Iris pigment epithelial cell (primary cell): Measurements from ENCODE around the gene YDJC.
A peak's percentile ranks its signal among the peaks of the same experiment; 100 is the strongest.
"Not testable (repeated sequence)": the region's sequence is repeated elsewhere in the genome, so short reads cannot be mapped to it uniquely, and the experiment has no call there.

Source experiments
- DNase-seq: peaks from one replicate; pipeline ENCODE4 v3.0.0-alpha.2; 2011; ENCODE audit warnings: low read depth

Gene YDJC

GRCh38 chr22:21632237-21632895, 2.5 kb upstream of the YDJC start, which contains the start of gene CCDC116:
Gene CCDC116, plus strand, starts transcription at chr22:21632760. Its CDS starts 422 bp downstream, at chr22:21633182.
- DNase-seq = no peak

- no peak for DNase-seq
Measured at GRCh38 chr22:21631025-21631424, 1.2 kb upstream of the YDJC start.

- no peak for DNase-seq
Measured at GRCh38 chr22:21628386-21629254, 1.2 kb downstream of the YDJC start.

GRCh38 chr22:21626735-21627469, 2.9 kb downstream of the YDJC start:
- DNase-seq = no peak

GRCh38 chr22:21626073-21626734, 3.6 kb downstream of the YDJC start:
- no peak for DNase-seq

- DNase-seq = no peak
Measured at GRCh38 chr22:21624880-21625791, 4.7 kb downstream of the YDJC start.

GRCh38 chr22:21624120-21624879, 5.5 kb downstream of the YDJC start:
- DNase-seq = peak; percentile 28

GRCh38 chr22:21623648-21623970, 6.2 kb downstream of the YDJC start:
- DNase-seq = no peak

GRCh38 chr22:21622919-21623647, 6.7 kb downstream of the YDJC start:
- DNase-seq = no peak

GRCh38 chr22:21622011-21622918, 7.6 kb downstream of the YDJC start:
- no peak for DNase-seq

GRCh38 chr22:21621025-21621424, 8.8 kb downstream of the YDJC start:
- no peak for DNase-seq

GRCh38 chr22:21617337-21617736, 12.5 kb downstream of the YDJC start:
- DNase-seq = not testable (repeated sequence)

- DNase-seq = no peak
Measured at GRCh38 chr22:21615731-21616130, 14.1 kb downstream of the YDJC start.

- no peak for DNase-seq
Measured at GRCh38 chr22:21613553-21614233, 16.1 kb downstream of the YDJC start.

- no peak for DNase-seq
Measured at GRCh38 chr22:21612858-21613257, 17.0 kb downstream of the YDJC start.

- DNase-seq = no peak
Measured at GRCh38 chr22:21611210-21611977, 18.4 kb downstream of the YDJC start.

- not testable (repeated sequence) for DNase-seq
Measured at GRCh38 chr22:21609556-21610157, 20.2 kb downstream of the YDJC start.
